Psoas muscle (tissue), 8 donors: ENCODE data around the gene CRHBP. TPM values are rescaled to one million over a fixed set of nuclear protein-coding genes. Genes with fewer than 3 reads are reported as not detected.

ENCODE experiments used
- ATAC-seq, 4 donors: fragments of 200-7000 bp; cut with Tn5 transposase; one replicate each; pipeline ENCODE4 v1.9.1; 2020; ENCODE audit warnings: moderate library complexity in 3 of 4, mild to moderate bottlenecking in 2 of 4
- DNase-seq, 2 donors: peaks; one replicate each; pipeline ENCODE4 v3.0.0-alpha.2; 2020
- H3K27ac ChIP-seq: fragments of 200-600 bp; one replicate; pipeline ENCODE4 v1.8.0; 2022
- H3K27me3 ChIP-seq, 3 donors: fragments of 200-600 bp in 1 of 3; one replicate each; pipeline versions ENCODE4 v1.6.1 to v1.8.0; 2013 to 2022; ENCODE audit warnings: low read length in 2 of 3, mild to moderate bottlenecking in 2 of 3, moderate library complexity in 1 of 3; ENCODE audit not compliant: insufficient read depth in 3 of 3
- H3K36me3 ChIP-seq, 2 donors: fragments of 200-600 bp in 1 of 2; one replicate each; pipeline versions ENCODE4 v1.6.1 to v1.8.0; 2013 to 2022; ENCODE audit warnings: low read depth in 1 of 2, mild to moderate bottlenecking in 1 of 2, moderate library complexity in 1 of 2; ENCODE audit not compliant: insufficient read depth in 1 of 2
- H3K4me1 ChIP-seq: fragments of 200-600 bp; one replicate; pipeline ENCODE4 v1.8.0; 2022
- H3K4me3 ChIP-seq: fragments of 200-600 bp; one replicate; pipeline ENCODE4 v1.8.0; 2022; ENCODE audit warnings: mild to moderate bottlenecking
- H3K9me3 ChIP-seq: fragments of 200-600 bp; one replicate; pipeline ENCODE4 v1.8.0; 2022
- WGBS, 3 donors: extraction: QIAGEN DNeasy Blood & Tissue Kit; methylation state at CpG; one replicate each; pipeline versions ENCODE4 v1.1.6 to v1.1.7; 2013; 5-methylcytosine and 5-hydroxymethylcytosine counted together
- intact Hi-C, 2 donors: fragments of 100-400 bp; cut with DNase I; formaldehyde crosslinking; loops; one replicate each; pipeline versions ENCODE4 v1.11.0 to v1.14.2; 2022
- polyA plus RNA-seq, 3 donors: library from polyadenylated mRNA; stranded (reverse); fragments of 200-250 nt; gene quantifications; one replicate each; pipeline ENCODE4 v1.2.3, GENCODE V29; 2013
- total RNA-seq, 4 donors: library from RNA; stranded (reverse); fragmentation: NEBNext Ultra II Directional in 2 of 4; extraction: Animal tissue kit (Norgen Biotek cat#: 25700) in 2 of 4; gene quantifications; one replicate each; pipeline versions ENCODE4 v1.2.1 to v1.2.4, GENCODE V29; 2021 to 2023
- TF ChIP-seq, protein P1 (sequence below): fragments of 200-600 bp; IDR thresholded peaks from one replicate; pipeline ENCODE4 v1.8.0; 2022; ENCODE audit warnings: antibody characterized with exemption
- donor health status: healthy with polysubstance abuse.
- donor health status: DM: no; HTN: no; CAD: no; lungs with moderate emphysema.
- donor health status: Bipolar disorder and iron deficiency.
- donor health status: healthy.
- donor health status: DM: yes; HTN: yes; CAD: no.
- donor health status: DM: no; HTN: no; CAD: no.
- donor health status: DM: no; HTN: no; CAD: no.
- donor health status: DM: yes; HTN: yes; CAD: no.

Gene CRHBP
- total and polyA plus RNA-seq, 7 donors, result 0.03 to 0.51 (median 0.19) TPM; not detected in 1

DNA sequence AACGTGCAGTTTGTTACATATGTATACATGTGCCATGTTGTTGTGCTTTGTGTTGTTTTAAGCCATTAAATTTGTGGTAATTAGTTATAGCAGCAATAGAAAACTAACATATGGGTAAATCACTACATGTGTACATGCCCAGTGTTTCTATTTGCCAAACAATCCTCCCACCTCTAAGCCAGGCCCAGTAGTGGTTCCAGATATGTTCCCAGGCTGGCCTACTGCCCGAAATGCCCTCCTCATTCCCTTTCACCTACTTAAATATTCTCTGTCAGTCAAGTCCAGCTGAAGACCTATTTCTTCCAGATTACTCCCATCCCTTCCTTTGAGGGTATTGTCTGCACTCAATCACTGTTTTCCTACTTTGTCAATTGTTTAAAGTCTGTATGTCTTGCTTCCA is 53.3 kb downstream of the CRHBP start:
- TF ChIP-seq, protein P1, sequence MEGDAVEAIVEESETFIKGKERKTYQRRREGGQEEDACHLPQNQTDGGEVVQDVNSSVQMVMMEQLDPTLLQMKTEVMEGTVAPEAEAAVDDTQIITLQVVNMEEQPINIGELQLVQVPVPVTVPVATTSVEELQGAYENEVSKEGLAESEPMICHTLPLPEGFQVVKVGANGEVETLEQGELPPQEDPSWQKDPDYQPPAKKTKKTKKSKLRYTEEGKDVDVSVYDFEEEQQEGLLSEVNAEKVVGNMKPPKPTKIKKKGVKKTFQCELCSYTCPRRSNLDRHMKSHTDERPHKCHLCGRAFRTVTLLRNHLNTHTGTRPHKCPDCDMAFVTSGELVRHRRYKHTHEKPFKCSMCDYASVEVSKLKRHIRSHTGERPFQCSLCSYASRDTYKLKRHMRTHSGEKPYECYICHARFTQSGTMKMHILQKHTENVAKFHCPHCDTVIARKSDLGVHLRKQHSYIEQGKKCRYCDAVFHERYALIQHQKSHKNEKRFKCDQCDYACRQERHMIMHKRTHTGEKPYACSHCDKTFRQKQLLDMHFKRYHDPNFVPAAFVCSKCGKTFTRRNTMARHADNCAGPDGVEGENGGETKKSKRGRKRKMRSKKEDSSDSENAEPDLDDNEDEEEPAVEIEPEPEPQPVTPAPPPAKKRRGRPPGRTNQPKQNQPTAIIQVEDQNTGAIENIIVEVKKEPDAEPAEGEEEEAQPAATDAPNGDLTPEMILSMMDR, result no peak
- H3K9me3 ChIP-seq, result no peaks in the 10 kb centered on the region
- H3K36me3 ChIP-seq, result no peaks in the 10 kb centered on the region
- peaks cover 0 to 3% (median 0%) of the 10 kb centered on the region in 3 donors for H3K27me3 ChIP-seq
- H3K4me1 ChIP-seq, result no peaks in the 10 kb centered on the region
- no peak overlapping the region for H3K4me3 ChIP-seq
- ATAC-seq, result no peak
- intact Hi-C loops, result no loop called here
- 69 to 79% (median 78%) methylated on average over 2 of the region's 2 CpGs for WGBS, 3 donors
- DNase-seq, result no peak
- H3K27ac ChIP-seq, result no peak overlapping the region

DNA sequence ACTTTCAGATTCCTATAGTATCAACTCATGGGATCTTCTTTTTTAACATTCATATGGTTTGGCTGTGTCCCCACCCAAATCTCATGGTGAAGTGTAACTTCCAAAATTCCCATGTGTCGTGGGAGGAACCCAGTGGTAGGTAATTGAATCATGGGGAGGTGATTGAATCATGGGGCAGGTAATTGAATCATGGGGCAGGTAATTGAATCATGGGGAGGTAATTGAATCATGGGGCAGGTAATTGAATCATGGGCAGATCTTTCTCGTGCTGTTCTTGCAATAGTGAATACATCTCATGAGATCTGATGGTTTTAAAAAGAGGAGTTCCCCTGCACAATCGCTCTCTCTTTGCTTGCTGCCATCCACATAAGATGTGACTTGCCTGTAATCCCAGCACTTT is 55.6 kb downstream of the CRHBP start:
- H3K36me3 ChIP-seq, result no peaks in the 10 kb centered on the region
- peaks cover 0 to 3% (median 0%) of the 10 kb centered on the region in 3 donors for H3K27me3 ChIP-seq
- no peak overlapping the region for H3K4me3 ChIP-seq
- DNase-seq (no peak), ATAC-seq (no peak)
- intact Hi-C loops, result no loop called here
- no peaks in the 10 kb centered on the region for H3K4me1 ChIP-seq
- no peak overlapping the region for H3K27ac ChIP-seq
- TF ChIP-seq, protein P1, result no peak
- WGBS, 3 donors, result 47 to 67% (median 48%) methylated on average over 3 of the region's 3 CpGs
- no peaks in the 10 kb centered on the region for H3K9me3 ChIP-seq

- intact Hi-C loops, result no loop called here
- Histone ChIP-seq H3K9me3 (no peaks in the 10 kb centered on the region), H3K27me3 (peaks cover 0 to 3% (median 0%) of the 10 kb centered on the region in 3 donors), H3K36me3 (no peaks in the 10 kb centered on the region), H3K27ac (no peak overlapping the region), H3K4me3 (no peak overlapping the region), H3K4me1 (no peaks in the 10 kb centered on the region)
- ATAC-seq (no peak), DNase-seq (no peak)
- 74 to 81% (median 80%) methylated on average over 5 of the region's 5 CpGs for WGBS, 3 donors
- TF ChIP-seq, protein P1, result no peak
Measured at GRCh38 chr5:77010243-77010642, 57.4 kb downstream of the CRHBP start.

GRCh38 chr5:77011498-77011897 is 58.7 kb downstream of the CRHBP start:
- Histone ChIP-seq H3K9me3 (no peaks in the 10 kb centered on the region), H3K27ac (no peak overlapping the region), H3K4me3 (no peak overlapping the region), H3K36me3 (no peaks in the 10 kb centered on the region), H3K27me3 (peaks cover 0 to 3% (median 0%) of the 10 kb centered on the region in 3 donors), H3K4me1 (no peaks in the 10 kb centered on the region)
- intact Hi-C loops, result no loop called here
- 75 to 79% (median 76%) methylated on average over 5 of the region's 5 CpGs for WGBS, 3 donors
- TF ChIP-seq, protein P1, result no peak
- no peak for DNase-seq
- ATAC-seq, result no peak

DNA sequence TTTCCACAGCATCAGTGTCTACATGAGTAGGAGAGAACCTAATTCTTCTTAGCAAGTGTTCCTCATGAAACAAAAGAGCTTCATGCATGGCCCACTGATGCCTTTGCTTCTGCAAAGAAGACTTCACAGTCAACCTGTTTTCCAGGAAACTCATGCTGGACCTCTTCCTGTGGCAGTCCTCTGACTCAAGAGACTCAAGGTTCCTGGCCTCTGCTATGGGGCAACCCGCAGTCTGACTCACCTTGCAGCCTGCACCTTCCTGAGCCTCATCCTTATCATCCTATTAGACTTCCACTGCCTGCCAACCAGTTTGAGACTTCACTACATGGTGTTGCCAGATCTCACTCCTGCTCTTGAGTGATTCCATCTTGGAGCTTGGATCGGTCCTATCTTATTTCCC is 59.8 kb downstream of the CRHBP start:
- 82 to 89% (median 82%) methylated on average over 2 of the region's 2 CpGs for WGBS, 3 donors
- no peak for ATAC-seq
- intact Hi-C loops, result no loop called here
- no peaks in the 10 kb centered on the region for H3K9me3 ChIP-seq
- H3K27me3 ChIP-seq, result peaks cover 0 to 3% (median 0%) of the 10 kb centered on the region in 3 donors
- H3K27ac ChIP-seq, result no peak overlapping the region
- no peak for DNase-seq
- no peak overlapping the region for H3K4me3 ChIP-seq
- TF ChIP-seq, protein P1, result no peak
- no peaks in the 10 kb centered on the region for H3K4me1 ChIP-seq
- H3K36me3 ChIP-seq, result no peaks in the 10 kb centered on the region
